ENCODE measurements around the gene DYNC1I1.

DNA sequence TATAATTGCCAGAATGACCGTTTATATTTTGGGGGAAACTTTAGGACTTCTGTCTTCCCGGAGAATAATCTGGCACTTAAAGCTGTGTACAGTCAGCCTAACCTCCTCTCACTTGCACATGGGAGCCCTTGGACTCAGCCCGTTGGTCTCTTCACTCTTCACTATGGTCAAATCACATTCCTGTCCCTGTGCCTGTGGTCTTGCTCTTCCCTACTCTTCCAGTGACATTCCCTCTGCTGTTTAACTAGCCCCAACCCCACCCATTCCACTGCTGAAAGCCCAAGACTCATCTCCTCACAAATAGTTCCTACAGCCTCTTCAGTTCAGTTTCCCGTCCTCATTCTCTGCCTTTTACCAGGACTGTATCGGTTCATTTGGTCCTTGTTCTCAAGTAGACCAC is 135.0 kb downstream of the DYNC1I1 start:
- TF ChIP-seq CTCF (IDR thresholded peaks at IDR 0.05) (no peak), EZH2phosphoT487 (IDR thresholded peaks at IDR 0.05) (no peak)
